GM21717 (cell line): Measurements from ENCODE around the gene IPCEF1.
A peak's percentile ranks its signal among the peaks of the same experiment; 100 is the strongest.

ENCODE experiments used
- ATAC-seq: cut with Tn5 transposase; IDR thresholded peaks from one replicate; pipeline ENCODE4 v1.9.1; 2021; ENCODE audit warnings: mild to moderate bottlenecking, moderate library complexity; ENCODE audit not compliant: unreplicated experiment

Gene IPCEF1

DNA sequence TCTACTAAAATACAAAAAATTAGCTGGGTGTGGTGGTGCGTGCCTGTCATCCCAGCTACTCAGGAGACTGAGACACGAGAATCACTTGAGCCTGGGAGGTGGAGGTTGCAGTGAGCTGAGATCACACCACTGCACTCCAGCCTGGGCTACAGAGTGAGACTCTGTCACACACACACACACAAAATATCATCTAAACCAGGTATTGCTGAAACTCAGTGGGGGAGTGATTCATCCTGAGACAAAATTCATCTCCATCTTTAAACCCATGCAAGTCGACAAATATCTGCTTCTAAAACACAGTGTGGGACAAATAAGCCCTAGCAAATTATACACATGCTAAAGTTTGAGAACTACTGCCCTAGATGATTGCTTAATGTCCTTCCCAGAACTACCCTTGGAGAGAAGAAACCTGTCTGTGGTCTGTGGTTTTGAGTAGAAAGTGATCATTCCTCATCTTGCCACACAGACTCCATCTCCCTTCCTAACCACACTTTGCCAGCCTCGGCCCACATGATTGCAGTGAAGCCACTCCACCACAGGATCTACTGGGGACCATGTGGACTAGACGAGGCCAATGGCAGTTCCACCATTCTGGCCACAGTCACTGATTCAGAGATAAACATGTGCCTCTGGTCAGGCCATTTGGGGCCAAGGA, 187.3 kb downstream of the IPCEF1 start:
- peak; percentile 53 for ATAC-seq

GRCh38 chr6:154167126-154167525, 189.5 kb downstream of the IPCEF1 start:
- peak; percentile 28 for ATAC-seq

- no peak for ATAC-seq
Measured at GRCh38 chr6:154166140-154166539, 190.5 kb downstream of the IPCEF1 start.

DNA sequence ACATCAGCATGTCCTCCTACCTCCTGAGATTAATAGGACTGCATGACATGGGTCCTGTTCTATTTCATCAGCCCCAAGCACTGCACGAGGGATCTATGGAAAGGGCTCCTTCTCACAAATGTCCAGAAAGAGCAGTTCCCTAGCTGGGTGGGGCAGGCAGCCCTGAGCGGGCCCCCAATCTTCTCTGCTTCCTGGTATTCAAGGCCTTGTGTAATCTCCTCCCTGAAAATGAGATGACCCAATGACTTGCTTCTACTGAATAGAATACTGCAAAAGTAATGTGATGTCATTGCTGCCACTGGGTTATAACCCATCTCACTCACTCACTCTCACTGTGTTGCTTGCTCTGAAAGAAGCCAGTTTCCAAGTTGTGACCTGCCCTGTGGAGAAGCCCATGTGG, 191.1 kb downstream of the IPCEF1 start:
- no peak for ATAC-seq

GRCh38 chr6:154164397-154164796, 192.2 kb downstream of the IPCEF1 start:
- no peak for ATAC-seq

DNA sequence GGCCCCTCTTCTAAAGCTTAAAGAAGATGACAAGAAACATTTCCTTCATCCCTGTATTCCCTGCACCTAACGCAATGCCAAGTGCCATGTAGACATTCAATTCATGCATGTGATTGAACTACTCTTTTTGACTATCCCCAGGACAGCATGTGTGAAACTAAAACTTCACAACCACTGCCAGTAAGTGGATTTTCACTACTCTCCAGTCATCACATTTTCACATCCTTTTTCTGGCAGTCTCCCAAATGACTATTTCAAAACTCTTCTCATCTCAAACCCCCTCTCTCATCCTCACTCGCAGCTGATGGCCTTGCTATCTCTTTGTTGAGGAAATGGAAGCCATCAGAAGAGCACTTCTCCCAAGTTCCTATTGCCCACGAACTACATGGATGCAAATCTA, 194.9 kb downstream of the IPCEF1 start:
- ATAC-seq, result peak; percentile 80

DNA sequence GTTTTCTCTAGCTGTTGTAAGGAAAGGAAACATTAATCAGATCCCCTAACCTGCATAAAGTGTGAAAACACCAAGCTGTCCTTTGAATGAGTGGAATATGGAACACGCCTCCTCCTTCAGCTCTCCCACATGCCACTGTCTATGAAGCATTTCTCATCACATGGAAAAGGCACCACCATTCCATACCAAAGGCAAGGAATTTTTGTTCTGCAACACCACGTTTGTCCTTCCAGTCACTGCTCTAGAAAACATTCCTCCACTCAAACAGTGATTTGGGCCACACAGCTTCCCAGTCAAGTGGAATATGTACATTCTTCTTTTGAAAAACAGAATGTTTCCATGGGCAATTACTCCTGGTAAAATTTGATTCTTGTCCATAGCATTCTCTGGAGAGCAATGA, 197.5 kb downstream of the IPCEF1 start:
- no peak for ATAC-seq

DNA sequence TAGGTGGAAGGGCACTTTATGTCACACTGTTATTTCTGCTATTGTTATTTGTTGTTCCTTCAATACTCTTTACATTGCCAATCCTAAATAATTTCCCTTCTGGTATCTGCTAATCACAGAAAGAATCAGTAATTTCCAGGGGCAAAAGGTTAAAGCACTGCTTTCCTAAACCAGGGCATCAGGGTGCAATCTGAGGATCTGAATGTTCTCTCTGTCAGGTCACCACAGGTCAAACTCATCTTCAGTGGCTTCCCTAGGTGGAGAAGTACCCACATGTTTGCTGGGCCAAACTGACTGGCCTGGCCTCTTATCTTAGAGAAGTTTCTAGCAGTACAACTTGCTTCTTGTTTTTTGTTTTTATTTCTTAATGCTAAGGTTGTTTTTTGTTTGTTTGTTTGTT, 198.9 kb downstream of the IPCEF1 start:
- ATAC-seq, result no peak

GRCh38 chr6:154157082-154157481, 199.5 kb downstream of the IPCEF1 start:
- ATAC-seq, result peak; percentile 57

- no peak for ATAC-seq
Measured at GRCh38 chr6:154156135-154156896, 200.3 kb downstream of the IPCEF1 start.

GRCh38 chr6:154154389-154154967, 202.1 kb downstream of the IPCEF1 start:
- ATAC-seq, result no peak

DNA sequence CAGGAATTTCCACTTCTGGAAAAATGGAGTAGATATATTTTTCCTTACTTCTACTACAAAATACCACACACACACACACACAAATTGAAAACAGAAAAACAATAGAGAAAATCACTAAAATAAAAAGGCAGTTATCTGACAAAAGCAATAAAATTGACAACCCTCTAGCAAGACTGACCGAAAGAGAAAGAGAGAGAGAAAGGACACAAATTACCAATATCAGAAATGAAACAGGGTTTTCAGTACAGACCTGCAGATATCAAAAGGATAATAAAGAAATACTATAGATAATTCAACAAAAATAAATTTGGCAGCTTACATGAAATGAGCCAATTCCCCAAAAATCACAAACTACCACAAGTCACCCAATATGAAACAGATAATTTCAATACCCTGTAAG, 212.8 kb downstream of the IPCEF1 start:
- no peak for ATAC-seq

- ATAC-seq, result no peak
Measured at GRCh38 chr6:154140743-154141142, 215.9 kb downstream of the IPCEF1 start.

DNA sequence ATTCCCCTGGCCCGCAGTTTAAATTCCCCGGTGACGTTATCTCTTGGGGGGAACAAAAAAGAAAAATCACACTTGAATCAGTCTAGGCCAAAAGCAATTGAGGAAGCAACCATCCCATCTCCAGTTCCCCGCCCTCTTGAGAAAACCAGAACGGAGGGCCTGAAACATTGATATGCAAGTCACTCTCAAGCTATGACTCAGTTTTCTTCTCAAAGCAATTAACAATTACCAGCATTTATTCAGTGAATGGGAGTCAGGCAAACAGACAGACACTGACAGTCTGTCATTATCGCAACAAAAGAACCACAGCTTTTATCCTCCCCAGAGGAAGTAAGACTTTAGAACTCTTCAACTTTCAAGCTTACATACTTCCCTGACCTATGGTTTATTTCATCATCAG, 216.7 kb downstream of the IPCEF1 start:
- no peak for ATAC-seq

DNA sequence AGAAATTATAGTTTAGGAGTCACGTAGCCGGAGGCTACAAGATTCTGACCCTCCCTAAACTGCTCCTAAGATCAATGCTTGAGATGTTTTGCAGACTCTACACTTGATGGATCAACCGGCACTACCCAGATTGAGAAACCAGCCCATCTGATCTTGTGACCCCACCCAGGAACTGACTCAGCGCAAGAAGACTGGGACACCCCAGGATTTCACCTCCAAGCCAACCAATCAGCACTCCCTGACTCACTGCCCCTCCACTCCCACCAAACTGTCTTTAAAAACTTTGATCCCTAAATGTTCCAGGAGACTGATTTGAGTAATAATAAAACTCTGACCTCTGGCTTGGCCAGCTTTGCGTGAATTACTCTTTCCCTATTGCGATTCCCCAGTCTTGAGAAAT, 217.8 kb downstream of the IPCEF1 start:
- no peak for ATAC-seq

DNA sequence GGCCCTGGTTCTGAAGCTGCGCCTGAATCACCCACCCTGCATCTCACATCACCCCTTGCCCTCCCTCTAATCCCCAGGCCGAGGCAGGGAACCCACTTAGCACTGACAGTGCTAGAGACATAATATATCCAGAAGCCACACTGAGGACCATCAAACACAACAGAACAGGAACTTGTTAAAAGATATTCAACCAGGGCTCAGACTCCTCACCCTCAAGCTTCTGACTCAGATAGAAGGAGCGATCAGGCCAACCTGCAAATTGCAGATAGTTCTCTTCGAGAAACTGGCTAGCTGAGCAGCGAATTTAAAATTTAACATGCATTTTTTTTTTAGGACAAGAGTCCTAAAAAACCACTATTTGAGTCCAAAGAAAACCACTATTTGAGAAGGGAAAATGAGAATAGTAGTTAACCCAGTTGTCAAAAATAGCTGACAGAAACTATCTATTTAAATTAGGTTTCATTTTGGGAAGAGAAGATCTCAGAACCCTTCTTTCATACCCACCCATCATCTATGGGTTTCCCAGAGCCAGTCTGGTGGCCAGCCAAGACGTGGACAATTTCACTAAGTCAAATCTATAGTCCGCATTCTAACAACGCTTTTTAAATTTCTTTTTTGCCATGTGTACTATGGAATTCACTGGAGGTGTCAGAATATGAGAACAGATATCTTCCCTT, 222.0 kb downstream of the IPCEF1 start:
- ATAC-seq, result no peak

GRCh38 chr6:154127657-154128056, 228.9 kb downstream of the IPCEF1 start:
- ATAC-seq, result no peak

DNA sequence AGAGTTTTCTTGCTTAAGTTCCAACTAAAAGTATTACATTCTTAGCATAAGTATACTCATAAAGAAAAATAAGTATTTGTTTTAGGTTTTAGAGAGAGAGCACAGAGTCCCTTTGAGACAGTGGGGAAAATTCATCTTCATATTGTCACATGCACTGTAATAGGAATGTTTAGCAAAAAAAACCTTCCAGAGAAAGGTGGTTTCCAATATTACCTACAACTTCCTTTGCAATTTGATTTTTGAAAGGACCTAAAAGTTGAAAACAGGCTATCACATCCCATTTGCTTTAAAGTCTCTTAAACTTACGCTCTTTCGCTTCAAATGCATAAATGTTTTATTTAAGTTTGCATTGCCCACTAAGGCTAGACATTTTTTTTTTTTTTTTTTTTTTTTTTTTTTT, 231.2 kb downstream of the IPCEF1 start:
- ATAC-seq, result no peak

GRCh38 chr6:154123155-154123956, 233.2 kb downstream of the IPCEF1 start:
- ATAC-seq, result no peak

GRCh38 chr6:154122195-154122925, 234.2 kb downstream of the IPCEF1 start:
- no peak for ATAC-seq
